ENCODE data around the gene NPL.

The NPL gene

GRCh38 chr1:182835806-182836205 lies 46.2 kb downstream of the NPL start:
- DNase-seq (ENCODE audit: low read depth in 1 of 2, low spot score in 1 of 2), result no peak
- TF ChIP-seq REST (IDR thresholded peaks at IDR 0.05; ENCODE audit: insufficient replicate concordance, low read depth) (no peak), SPI1 (IDR thresholded peaks at IDR 0.05; ENCODE audit: borderline replicate concordance, low read depth) (no peak), POLR2AphosphoS5 (IDR thresholded peaks at IDR 0.05; ENCODE audit: low read depth) (no peak), CTCF (IDR thresholded peaks at IDR 0.05; ENCODE audit: insufficient read depth, low read length) (no peak), GABPA (IDR thresholded peaks at IDR 0.05; ENCODE audit: low read depth) (no peak)
- Histone ChIP-seq H3K27me3 (ENCODE audit: insufficient read depth, poor library complexity, severe bottlenecking) (no peaks in the 10 kb centered on the region), H3K4me3 (replicated peaks; ENCODE audit: insufficient read depth, low read length) (no peak overlapping the region), H3K27ac (replicated peaks) (no peak overlapping the region)

- peak within 1 kb of the TSS; percentile 90 for H3K27ac ChIP-seq (replicated peaks)
- no peaks in the 10 kb centered on the region for H3K27me3 ChIP-seq (ENCODE audit: insufficient read depth, poor library complexity, severe bottlenecking)
- peak; percentile 87 to 91 for DNase-seq (ENCODE audit: low read depth in 1 of 2, low spot score in 1 of 2)
- TF ChIP-seq GABPA (IDR thresholded peaks at IDR 0.05; ENCODE audit: low read depth) (no peak; the same call in 1 of the 2 replicates), CTCF (IDR thresholded peaks at IDR 0.05; ENCODE audit: insufficient read depth, low read length) (no peak), REST (IDR thresholded peaks at IDR 0.05; ENCODE audit: insufficient replicate concordance, low read depth) (peak; percentile 61), POLR2AphosphoS5 (IDR thresholded peaks at IDR 0.05; ENCODE audit: low read depth) (peak; percentile 98), SPI1 (IDR thresholded peaks at IDR 0.05; ENCODE audit: borderline replicate concordance, low read depth) (peak; percentile 36; the same call in 1 of the 2 replicates)
- H3K4me3 ChIP-seq (replicated peaks; ENCODE audit: insufficient read depth, low read length), result peak within 1 kb of the TSS; percentile 66
Observed at GRCh38 chr1:182839209-182840066, 49.9 kb downstream of the NPL start, which contains the start of gene DHX9. TSS of gene DHX9 (plus strand) at chr1:182839347. CDS start at chr1:182842567, 3,220 bp downstream.

- Histone ChIP-seq H3K4me3 (replicated peaks; ENCODE audit: insufficient read depth, low read length) (peak overlapping the region; percentile 66), H3K27me3 (ENCODE audit: insufficient read depth, poor library complexity, severe bottlenecking) (no peaks in the 10 kb centered on the region), H3K27ac (replicated peaks) (peak overlapping the region; percentile 90; the same call in 1 of the 2 replicates)
- TF ChIP-seq REST (IDR thresholded peaks at IDR 0.05; ENCODE audit: insufficient replicate concordance, low read depth) (no peak), GABPA (IDR thresholded peaks at IDR 0.05; ENCODE audit: low read depth) (no peak), POLR2AphosphoS5 (IDR thresholded peaks at IDR 0.05; ENCODE audit: low read depth) (no peak), CTCF (IDR thresholded peaks at IDR 0.05; ENCODE audit: insufficient read depth, low read length) (no peak), SPI1 (IDR thresholded peaks at IDR 0.05; ENCODE audit: borderline replicate concordance, low read depth) (no peak)
- DNase-seq (ENCODE audit: low read depth in 1 of 2, low spot score in 1 of 2), result no peak
Observed at GRCh38 chr1:182841368-182841988, 51.9 kb downstream of the NPL start.

Measured in HL-60 (cell line).